Natural killer cell (primary cell): ENCODE measurements around the gene PRRT2. TPM values are rescaled to one million over a fixed set of nuclear protein-coding genes. Genes with fewer than 3 reads are reported as not detected.

Experiments
- ATAC-seq, 3 donors: fragments of 150-1000 bp in 2 of 3; fragments of 200-7000 bp in 1 of 3; cut with Tn5 transposase; 1 replicate in 1 of 3; 2 replicates in 2 of 3; pipeline ENCODE4 v1.10.0; 2021; ENCODE audit warnings: mild to moderate bottlenecking in 2 of 3, moderate library complexity in 2 of 3
- DNase-seq, 2 donors: peaks; one replicate each; pipeline versions ENCODE4 v3.0.0 to v3.0.0-alpha.2; 2013 to 2021; ENCODE audit warnings: mixed read lengths in 1 of 2
- H3K27ac ChIP-seq: one replicate; pipeline ENCODE4 v1.5.1; 2013; ENCODE audit warnings: mild to moderate bottlenecking, low read length
- H3K27me3 ChIP-seq: one replicate; pipeline ENCODE4 v1.6.1; 2013; ENCODE audit warnings: low read length; ENCODE audit not compliant: control insufficient read depth, insufficient read depth
- H3K36me3 ChIP-seq: one replicate; pipeline ENCODE4 v1.6.1; 2013; ENCODE audit warnings: low read length; ENCODE audit not compliant: control insufficient read depth, insufficient read depth
- H3K4me1 ChIP-seq: one replicate; pipeline ENCODE4 v1.6.1; 2013; ENCODE audit warnings: low read length; ENCODE audit not compliant: control insufficient read depth, insufficient read depth
- H3K4me3 ChIP-seq: one replicate; pipeline ENCODE4 v1.5.1; 2013; ENCODE audit warnings: low read length
- H3K9me3 ChIP-seq: one replicate; pipeline ENCODE4 v1.6.1; 2013; ENCODE audit warnings: low read length; ENCODE audit not compliant: control insufficient read depth, insufficient read depth
- H3K27ac Mint-ChIP-seq, 2 donors: one replicate each; pipeline ENCODE4 v1.8.0; 2022; ENCODE audit warnings: mild to moderate bottlenecking in 2 of 2, mixed read lengths in 2 of 2, moderate library complexity in 1 of 2
- H3K27me3 Mint-ChIP-seq, 2 donors: one replicate each; pipeline ENCODE4 v1.8.0; 2022; ENCODE audit warnings: low read depth in 2 of 2, mixed read lengths in 2 of 2
- H3K36me3 Mint-ChIP-seq: one replicate; pipeline ENCODE4 v1.8.0; 2022; ENCODE audit warnings: mixed read lengths
- H3K4me1 Mint-ChIP-seq, 2 donors: one replicate each; pipeline ENCODE4 v1.8.0; 2022; ENCODE audit warnings: mixed read lengths in 2 of 2
- H3K4me3 Mint-ChIP-seq: one replicate; pipeline ENCODE4 v1.8.0; 2022; ENCODE audit warnings: mild to moderate bottlenecking, moderate library complexity, mixed read lengths
- H3K9me3 Mint-ChIP-seq, 2 donors: one replicate each; pipeline ENCODE4 v1.8.0; 2022; ENCODE audit warnings: mixed read lengths in 2 of 2
- CTCF ChIP-seq: fragments of 200-600 bp; IDR thresholded peaks from one replicate; pipeline ENCODE4 v1.8.0; 2022; ENCODE audit warnings: antibody characterized with exemption
- WGBS: methylation state at CpG from one replicate; pipeline ENCODE4 v1.1.7; 2013; ENCODE audit warnings: missing lambda C conversion rate; ENCODE audit not compliant: insufficient coverage; 5-methylcytosine and 5-hydroxymethylcytosine counted together
- intact Hi-C: fragments of 100-400 bp; cut with micrococcal nuclease; formaldehyde crosslinking; loops from one replicate; pipeline ENCODE4 v1.14.2; 2022
- total RNA-seq, 4 donors: library from RNA; stranded (reverse); fragments of 120-200 nt in 1 of 4; gene quantifications; one replicate each; pipeline versions ENCODE4 v1.2.3 to v1.2.4, GENCODE V29; 2013 to 2022

The PRRT2 gene
- total RNA-seq, 3 donors from 2014 or later (not counting 1 experiment from before 2014, with no cell fraction given), result 0.70 to 1.4 (median 0.91) TPM

DNA sequence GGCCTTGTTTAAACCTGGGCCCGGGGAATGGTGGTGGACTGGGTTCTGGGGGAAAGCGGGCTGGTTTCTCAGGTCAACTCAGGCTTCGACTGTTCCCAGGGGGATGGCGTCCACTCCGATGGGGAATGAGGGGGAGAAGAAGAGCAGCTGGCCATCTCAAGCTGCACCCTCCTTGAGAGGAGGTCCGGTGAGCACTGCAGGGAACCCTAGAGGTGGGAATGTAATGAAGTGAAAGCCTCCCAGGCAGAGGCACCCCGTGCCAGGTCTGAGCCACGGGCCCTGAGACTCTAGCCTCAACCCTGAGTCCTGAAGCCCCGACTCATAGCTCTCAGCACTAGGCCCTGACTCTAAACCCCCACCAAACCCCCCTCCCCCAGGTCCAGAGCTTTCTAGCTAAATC lies 52.2 kb downstream of the PRRT2 start:
- Mint-ChIP-seq H3K27ac (no peak overlapping the region), H3K4me1 (peaks cover 18 to 29% of the 10 kb centered on the region in 2 donors), H3K4me3 (no peak overlapping the region), H3K9me3 (no peaks in the 10 kb centered on the region), H3K27me3 (peaks cover 0 to 4% of the 10 kb centered on the region in 2 donors), H3K36me3 (no peaks in the 10 kb centered on the region)
- ATAC-seq (no peak), DNase-seq (no peak)
- peaks cover 26% of the 10 kb centered on the region for H3K4me1 ChIP-seq
- no peak for TF ChIP-seq CTCF
- WGBS, result 86% methylated on average over 9 of the region's 9 CpGs
- no peak overlapping the region for H3K27ac ChIP-seq
- intact Hi-C loops, result loop anchor here (5.0 kb wide), 2 partner anchors 47 to 162 kb away; partner anchors contain the start of gene PAGR1
- no peaks in the 10 kb centered on the region for H3K9me3 ChIP-seq
- H3K27me3 ChIP-seq, result no peaks in the 10 kb centered on the region
- no peak overlapping the region for H3K4me3 ChIP-seq
- H3K36me3 ChIP-seq, result peaks cover 13% of the 10 kb centered on the region

Other genes starting within 250 kb of the PRRT2 start
- 100 to 1,000 TPM; 373 to 439 (median 435) TPM for gene SPN, start 148.9 kb upstream of the PRRT2 start, total RNA-seq
- 1 to 10 TPM; 2.5 to 6.3 (median 4.7) TPM for gene QPRT, start 133.0 kb upstream of the PRRT2 start, total RNA-seq
- 100 to 1,000 TPM in 2 of 3 donors, 10 to 100 TPM in 1; 100.0 to 172 (median 146) TPM for gene C16orf54, start 66.2 kb upstream of the PRRT2 start, total RNA-seq
- gene ZG16, start 33.9 kb upstream of the PRRT2 start, total RNA-seq, result not detected
- gene KIF22, start 21.4 kb upstream of the PRRT2 start, total RNA-seq, result 10 to 100 TPM; 73.4 to 96.0 (median 86.5) TPM
- gene MAZ, start 5.7 kb upstream of the PRRT2 start, total RNA-seq, result 100 to 1,000 TPM; 234 to 265 (median 252) TPM
- gene PAGR1, start 4.0 kb downstream of the PRRT2 start, total RNA-seq, result 10 to 100 TPM in 2 of 3 donors, 1 to 10 TPM in 1; 8.9 to 16.2 (median 13.4) TPM
- 100 to 1,000 TPM; 154 to 168 (median 163) TPM for gene MVP, start 8.3 kb downstream of the PRRT2 start, total RNA-seq
- 10 to 100 TPM; 42.3 to 66.9 (median 53.0) TPM for gene CDIPT, start 51.0 kb downstream of the PRRT2 start, total RNA-seq
- gene SEZ6L2, start 87.4 kb downstream of the PRRT2 start, total RNA-seq, result under 1 TPM in 1 of 3 donors, not detected in 2; 0.14 TPM
- gene ASPHD1, start 88.3 kb downstream of the PRRT2 start, total RNA-seq, result not detected
- gene KCTD13, start 114.0 kb downstream of the PRRT2 start, total RNA-seq, result 10 to 100 TPM; 36.1 to 54.0 (median 51.7) TPM
- gene TMEM219, start 149.9 kb downstream of the PRRT2 start, total RNA-seq, result 10 to 100 TPM; 50.2 to 69.5 (median 50.8) TPM
- 10 to 100 TPM; 35.3 to 42.8 (median 41.5) TPM for gene TAOK2, start 161.7 kb downstream of the PRRT2 start, total RNA-seq
- 10 to 100 TPM; 11.1 to 13.4 (median 12.7) TPM for gene HIRIP3, start 183.4 kb downstream of the PRRT2 start, total RNA-seq
- gene INO80E, start 184.0 kb downstream of the PRRT2 start, total RNA-seq, result 100 to 1,000 TPM in 1 of 3 donors, 10 to 100 TPM in 2; 75.0 to 107 (median 99.5) TPM
- not detected for gene DOC2A, start 198.8 kb downstream of the PRRT2 start, total RNA-seq
- not detected for gene C16orf92, start 211.0 kb downstream of the PRRT2 start, total RNA-seq
- gene TLCD3B, start 219.1 kb downstream of the PRRT2 start, total RNA-seq, result 1 to 10 TPM in 2 of 3 donors, under 1 TPM in 1; 0.88 to 2.0 (median 1.7) TPM